OCI-LY3 (cell line): ENCODE data around the gene DHCR7.

Source experiments
- EZH2phosphoT487 ChIP-seq: fragments of 200-600 bp; shearing (Covaris generic); IDR thresholded peaks from 2 replicates; pipeline ENCODE4 v1.6.1; 2018; ENCODE audit warnings: antibody characterized with exemption, mixed run types, low read depth
- TF ChIP-seq, protein P1 (sequence below): fragments of 200-600, 300-600 bp; sonication (generic); IDR thresholded peaks from 2 replicates; pipeline ENCODE4 v1.5.1; 2014; ENCODE audit warnings: antibody characterized with exemption, low read length, low read depth

DNA sequence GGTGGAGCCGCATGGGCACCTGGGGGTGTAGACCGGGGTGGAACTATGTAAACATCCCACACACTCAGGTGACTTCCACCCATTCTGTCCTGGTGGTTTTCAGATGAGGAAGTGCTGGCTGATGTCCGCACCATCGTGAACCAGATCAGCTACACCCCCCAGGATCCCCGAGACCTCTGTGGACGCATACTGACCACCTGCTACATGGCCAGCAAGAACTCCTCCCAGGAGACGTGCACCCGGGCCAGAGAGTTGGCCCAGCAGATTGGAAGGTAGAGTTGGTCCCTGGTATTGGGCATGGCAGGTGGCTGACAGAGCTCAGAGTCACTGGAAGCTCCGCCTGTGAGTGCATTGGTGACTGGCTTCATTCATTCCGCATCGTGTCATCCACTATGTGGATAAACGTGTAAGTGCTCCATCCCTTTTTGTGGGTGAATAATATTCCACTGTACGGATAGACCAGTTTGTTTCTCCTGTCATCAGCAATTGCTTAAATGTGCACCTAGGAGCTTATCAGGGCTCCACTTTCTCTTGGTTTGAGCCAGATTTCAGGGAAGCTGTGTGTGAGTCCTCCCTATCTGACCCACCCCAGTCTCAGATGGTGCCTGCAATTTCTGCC, 34.7 kb upstream of the DHCR7 start:
- TF ChIP-seq, protein P1, sequence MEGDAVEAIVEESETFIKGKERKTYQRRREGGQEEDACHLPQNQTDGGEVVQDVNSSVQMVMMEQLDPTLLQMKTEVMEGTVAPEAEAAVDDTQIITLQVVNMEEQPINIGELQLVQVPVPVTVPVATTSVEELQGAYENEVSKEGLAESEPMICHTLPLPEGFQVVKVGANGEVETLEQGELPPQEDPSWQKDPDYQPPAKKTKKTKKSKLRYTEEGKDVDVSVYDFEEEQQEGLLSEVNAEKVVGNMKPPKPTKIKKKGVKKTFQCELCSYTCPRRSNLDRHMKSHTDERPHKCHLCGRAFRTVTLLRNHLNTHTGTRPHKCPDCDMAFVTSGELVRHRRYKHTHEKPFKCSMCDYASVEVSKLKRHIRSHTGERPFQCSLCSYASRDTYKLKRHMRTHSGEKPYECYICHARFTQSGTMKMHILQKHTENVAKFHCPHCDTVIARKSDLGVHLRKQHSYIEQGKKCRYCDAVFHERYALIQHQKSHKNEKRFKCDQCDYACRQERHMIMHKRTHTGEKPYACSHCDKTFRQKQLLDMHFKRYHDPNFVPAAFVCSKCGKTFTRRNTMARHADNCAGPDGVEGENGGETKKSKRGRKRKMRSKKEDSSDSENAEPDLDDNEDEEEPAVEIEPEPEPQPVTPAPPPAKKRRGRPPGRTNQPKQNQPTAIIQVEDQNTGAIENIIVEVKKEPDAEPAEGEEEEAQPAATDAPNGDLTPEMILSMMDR = no peak
- TF ChIP-seq EZH2phosphoT487 = no peak
